Stimulated activated CD8-positive, alpha-beta memory T cell treated with anti-CD3 and anti-CD28 coated beads, Interleukin-2, amount 100 ng/mL, for 48 hours (primary cell): ENCODE measurements around the gene MS4A5.
"Not testable (repeated sequence)": the region's sequence is repeated elsewhere in the genome, so short reads cannot be mapped to it uniquely, and the experiment has no call there.

Experiments used
- DNase-seq, 2 donors: peaks; one replicate each; pipeline ENCODE4 v3.0.0-alpha.2; 2020; ENCODE audit warnings: low read depth in 2 of 2

Gene MS4A5, protein sequence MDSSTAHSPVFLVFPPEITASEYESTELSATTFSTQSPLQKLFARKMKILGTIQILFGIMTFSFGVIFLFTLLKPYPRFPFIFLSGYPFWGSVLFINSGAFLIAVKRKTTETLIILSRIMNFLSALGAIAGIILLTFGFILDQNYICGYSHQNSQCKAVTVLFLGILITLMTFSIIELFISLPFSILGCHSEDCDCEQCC

DNA sequence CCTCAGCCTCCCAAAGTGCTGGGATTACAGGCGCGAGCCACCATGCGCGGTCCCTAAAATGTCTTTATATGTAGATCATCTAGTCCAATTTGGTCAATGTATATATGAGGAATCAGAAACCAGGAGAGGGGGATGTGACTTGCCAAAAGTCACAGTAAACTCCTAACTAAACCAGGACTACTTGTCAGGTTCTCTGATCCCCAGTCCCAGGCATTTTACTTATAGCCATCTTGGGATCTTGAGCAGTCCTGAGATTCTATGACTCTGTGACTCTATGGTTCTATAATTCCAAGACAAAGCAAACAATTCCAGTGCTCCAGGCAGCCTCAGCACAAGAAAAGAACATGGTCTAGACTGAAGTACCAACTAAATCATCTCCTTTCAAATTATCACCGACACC is at the start of gene MS4A5:
Gene MS4A5 (plus strand): TSS at position 301 of the 400 bp plus-strand sequence. CDS start 103 bp downstream, outside the sequence.
- DNase-seq, result no peak

GRCh38 chr11:60389279-60389910 is 40.0 kb upstream of the MS4A5 start:
- DNase-seq, result no peak

- no peak for DNase-seq
Observed at GRCh38 chr11:60390419-60390818, 39.0 kb upstream of the MS4A5 start.

- DNase-seq, result no peak
Observed at GRCh38 chr11:60392361-60392760, 37.0 kb upstream of the MS4A5 start.

- DNase-seq, result no peak
Observed at GRCh38 chr11:60393016-60393415, 36.4 kb upstream of the MS4A5 start.

- no peak for DNase-seq
Observed at GRCh38 chr11:60394666-60395380, 34.5 kb upstream of the MS4A5 start.

- DNase-seq, result no peak
Observed at GRCh38 chr11:60396382-60396781, 33.0 kb upstream of the MS4A5 start, which contains the start of gene MS4A14. MS4A14 (plus strand) TSS chr11:60396459; CDS start chr11:60396579, 120 bp downstream.

GRCh38 chr11:60396799-60397198 is 32.6 kb upstream of the MS4A5 start:
- no peak for DNase-seq

DNA sequence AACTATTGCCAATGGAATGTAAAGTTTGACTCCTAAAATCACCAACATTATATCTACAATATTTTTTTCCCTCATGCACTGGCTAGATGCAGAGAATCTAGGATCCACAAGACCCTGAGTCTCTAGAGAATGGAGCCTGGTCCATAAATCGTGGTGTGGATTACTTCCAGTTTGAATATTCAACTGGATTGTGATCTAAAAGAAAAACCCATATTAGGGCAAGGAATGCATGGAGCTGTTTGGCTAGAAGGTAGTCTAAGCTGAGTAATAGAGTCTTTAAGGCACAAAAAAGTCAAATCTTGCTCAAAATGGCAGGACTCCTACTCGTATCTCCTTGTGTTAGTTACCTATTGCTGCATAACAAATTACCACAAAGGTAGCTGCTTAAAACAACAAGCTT is 9.4 kb upstream of the MS4A5 start:
- no peak for DNase-seq

DNA sequence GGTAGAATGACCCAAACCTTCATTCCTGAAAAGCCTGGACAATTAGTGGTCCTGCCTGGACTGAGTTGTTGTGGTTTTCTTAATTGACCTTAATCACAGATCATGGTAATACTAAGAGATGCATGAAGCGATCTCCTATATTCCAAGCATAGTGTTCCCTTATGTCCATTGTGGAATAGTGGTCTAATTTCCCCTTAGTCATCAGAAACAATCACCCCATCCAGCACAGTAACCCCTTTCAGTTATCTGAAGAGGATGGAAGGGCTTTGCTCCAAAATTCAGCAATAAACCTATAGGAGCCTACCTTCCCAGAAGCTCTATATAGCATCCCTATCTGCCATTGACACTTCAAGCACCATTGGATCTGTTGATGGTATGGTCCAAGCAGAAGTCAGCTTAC is 6.8 kb upstream of the MS4A5 start:
- DNase-seq, result no peak

DNA sequence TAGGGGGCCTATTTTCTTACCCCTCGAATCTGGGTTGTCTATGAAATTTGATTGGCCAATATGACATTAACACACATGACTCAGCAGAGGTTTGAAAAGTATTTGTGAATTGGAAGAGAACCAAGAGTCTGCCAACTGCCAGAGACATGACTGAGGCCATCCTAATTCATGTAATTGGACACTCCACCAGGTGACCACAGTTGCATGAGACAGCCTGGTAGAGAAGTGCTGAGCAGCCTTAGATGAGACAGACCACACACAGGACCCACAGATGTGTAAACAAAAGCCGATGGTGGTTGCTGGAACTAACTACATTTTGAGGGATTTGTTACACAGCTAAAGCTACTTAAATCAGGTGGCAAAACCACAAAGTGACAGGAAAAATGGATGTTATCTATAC is 855 bp upstream of the MS4A5 start:
- no peak for DNase-seq

DNA sequence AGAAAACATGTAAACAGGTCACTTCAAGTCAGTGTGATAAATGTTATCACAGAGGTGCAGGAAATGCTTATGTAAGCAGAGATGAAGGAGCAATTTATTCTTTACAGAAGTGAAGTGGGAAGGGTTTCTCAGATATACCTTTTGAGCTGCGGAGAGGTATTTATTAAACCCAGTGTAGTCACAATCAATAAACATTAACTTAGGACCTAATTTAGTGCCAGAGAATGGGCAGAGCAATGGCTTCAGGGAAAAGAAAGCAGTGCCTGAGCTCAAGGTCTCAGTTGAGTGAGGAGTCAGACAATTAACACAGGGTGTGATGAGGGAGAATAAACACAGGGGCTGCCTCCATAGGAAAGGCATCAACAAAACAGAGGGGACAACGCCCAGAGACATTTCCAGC is 1.9 kb downstream of the MS4A5 start:
- DNase-seq, result no peak

DNA sequence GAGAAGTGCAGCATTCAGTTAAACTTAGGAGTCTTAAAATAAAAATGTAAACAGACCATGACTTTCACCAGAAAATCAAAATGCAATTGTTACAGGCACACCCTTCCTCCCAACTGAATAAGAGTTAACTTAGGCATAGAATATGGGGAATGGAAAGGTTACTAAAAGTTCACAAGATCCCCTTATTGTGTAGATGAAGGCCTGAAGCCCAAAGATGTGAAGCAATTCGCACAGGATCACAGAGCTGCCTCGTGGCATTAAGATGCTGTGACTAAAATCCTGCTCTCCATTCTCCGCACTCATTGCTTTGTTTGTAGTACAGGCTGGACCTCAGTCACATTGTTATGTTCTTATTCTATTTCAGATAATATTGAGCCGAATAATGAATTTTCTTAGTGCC is 4.0 kb downstream of the MS4A5 start:
- DNase-seq, result no peak

DNA sequence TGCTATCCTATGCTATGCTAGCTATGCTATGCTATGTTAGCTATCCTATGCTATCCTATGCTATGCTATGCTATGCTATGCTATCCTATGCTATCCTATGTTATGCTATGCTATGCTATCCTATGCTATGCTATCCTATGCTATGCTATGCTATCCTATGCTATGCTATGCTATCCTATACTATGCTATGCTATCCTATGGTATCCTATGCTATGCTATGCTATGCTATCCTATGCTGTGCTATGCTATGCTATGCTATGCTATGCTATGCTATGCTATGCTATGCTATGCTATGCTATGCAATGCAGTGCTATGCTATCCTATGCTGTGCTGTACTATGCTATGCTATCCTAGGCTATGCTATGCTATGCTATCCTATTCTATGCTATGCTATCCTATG is 17.7 kb downstream of the MS4A5 start:
- DNase-seq, result no peak

DNA sequence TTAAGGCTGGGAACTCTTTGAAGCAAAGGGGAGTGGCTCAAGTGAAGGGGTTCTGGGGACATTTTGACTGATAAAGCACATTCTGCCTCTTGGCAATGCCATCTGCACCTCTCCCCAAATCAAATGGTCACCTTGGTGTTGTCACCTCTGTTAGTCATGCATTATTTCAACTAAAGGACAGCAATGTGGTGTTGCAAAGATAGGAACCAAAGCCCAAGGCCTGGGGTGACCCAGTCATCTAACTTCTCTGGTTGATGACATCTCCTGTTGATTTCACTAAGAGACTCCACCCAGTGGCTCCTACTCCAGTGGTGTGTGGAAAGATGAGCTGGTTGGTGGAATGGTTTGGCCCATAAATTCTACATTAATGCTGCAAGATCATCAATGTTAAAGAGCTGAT is 18.5 kb downstream of the MS4A5 start:
- no peak for DNase-seq

- not testable (repeated sequence) for DNase-seq
Observed at GRCh38 chr11:60451185-60451584, 21.8 kb downstream of the MS4A5 start.

DNA sequence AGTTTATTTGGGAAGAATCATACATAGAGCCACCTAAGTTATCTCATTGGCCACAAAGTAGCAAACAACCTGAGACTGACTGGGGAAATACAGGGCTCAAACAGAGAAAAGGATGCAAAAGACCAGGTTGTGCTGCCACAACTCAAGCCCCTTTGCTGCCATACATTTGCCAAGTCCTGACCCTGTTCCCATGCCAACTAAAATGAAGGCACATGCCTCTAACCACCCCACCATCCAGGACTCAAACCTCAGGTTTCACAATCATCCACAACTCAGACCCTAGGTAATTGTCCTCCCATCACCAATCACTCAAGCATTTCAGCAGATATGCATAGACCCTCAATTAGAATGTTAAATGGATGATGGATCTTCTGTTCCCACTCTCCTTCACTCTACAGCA is 24.8 kb downstream of the MS4A5 start:
- no peak for DNase-seq

- no peak for DNase-seq
Observed at GRCh38 chr11:60455531-60456042, 26.2 kb downstream of the MS4A5 start, which contains the start of gene MS4A1. MS4A1 (plus strand) TSS chr11:60455847; CDS start chr11:60462375, 6,528 bp downstream.

DNA sequence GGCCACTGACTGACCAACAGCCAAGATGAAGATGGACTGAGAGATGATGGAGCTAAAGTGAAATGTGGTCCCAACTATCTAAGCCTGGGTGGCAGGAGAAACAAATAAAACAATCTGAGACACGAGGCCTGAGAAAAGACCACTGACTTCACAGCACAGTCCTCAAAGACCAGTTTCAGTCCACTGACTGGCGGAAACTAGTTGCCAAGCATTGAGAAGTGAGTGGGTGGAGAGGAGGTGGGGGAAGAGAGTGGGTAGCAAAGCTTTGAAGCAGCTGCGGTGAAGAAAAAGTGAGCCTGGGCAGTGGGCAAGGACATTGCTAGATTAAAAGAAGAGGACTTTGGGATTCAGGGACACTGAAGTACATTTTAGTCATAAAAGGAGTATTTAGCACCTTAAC is 28.2 kb downstream of the MS4A5 start:
- DNase-seq, result no peak

GRCh38 chr11:60459345-60459744 is 30.0 kb downstream of the MS4A5 start:
- DNase-seq, result no peak

DNA sequence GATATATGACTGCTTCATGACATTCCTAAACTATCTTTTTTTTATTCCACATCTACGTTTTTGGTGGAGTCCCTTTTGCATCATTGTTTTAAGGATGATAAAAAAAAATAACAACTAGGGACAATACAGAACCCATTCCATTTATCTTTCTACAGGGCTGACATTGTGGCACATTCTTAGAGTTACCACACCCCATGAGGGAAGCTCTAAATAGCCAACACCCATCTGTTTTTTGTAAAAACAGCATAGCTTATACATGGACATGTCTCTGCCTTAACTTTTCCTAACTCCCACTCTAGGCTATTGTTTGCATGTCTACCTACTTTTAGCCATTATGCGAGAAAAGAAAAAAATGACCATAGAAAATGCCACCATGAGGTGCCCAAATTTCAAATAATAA is 39.5 kb downstream of the MS4A5 start:
- no peak for DNase-seq

DNA sequence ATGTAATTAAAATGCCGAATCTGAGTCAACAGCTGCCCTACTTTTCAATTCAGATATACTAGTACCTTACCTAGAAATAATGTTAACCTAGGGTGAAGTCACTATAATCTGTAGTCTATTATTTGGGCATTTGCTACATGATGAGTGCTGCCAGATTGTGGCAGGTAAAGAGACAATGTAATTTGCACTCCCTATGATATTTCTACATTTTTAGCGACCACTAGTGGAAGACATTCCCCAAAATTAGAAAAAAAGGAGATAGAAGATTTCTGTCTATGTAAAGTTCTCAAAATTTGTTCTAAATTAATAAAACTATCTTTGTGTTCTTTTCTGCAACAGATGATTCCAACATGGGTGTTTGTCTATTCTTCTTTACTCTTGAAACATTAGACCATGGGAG is 40.4 kb downstream of the MS4A5 start:
- DNase-seq, result no peak

- no peak for DNase-seq
Observed at GRCh38 chr11:60477035-60477445, 47.7 kb downstream of the MS4A5 start.
